Myocyte (in vitro differentiated cells): ENCODE data around the gene TMEM245. TPM values are rescaled to one million over a fixed set of nuclear protein-coding genes. Genes with fewer than 3 reads are reported as not detected.
"Not testable (repeated sequence)": the region's sequence is repeated elsewhere in the genome, so short reads cannot be mapped to it uniquely, and the experiment has no call there.

Experiments
- DNase-seq: peaks from one replicate; pipeline ENCODE4 v3.0.0-alpha.2; 2012; ENCODE audit warnings: low read depth
- total RNA-seq: library from RNA; depleted of rRNA; stranded (reverse); fragments of >200 nt; gene quantifications from 2 replicates; pipeline ENCODE4 v1.2.3, GENCODE V29; 2014

The TMEM245 gene
- total RNA-seq, 1 donor from 2014 or later = 61.7 TPM

DNA sequence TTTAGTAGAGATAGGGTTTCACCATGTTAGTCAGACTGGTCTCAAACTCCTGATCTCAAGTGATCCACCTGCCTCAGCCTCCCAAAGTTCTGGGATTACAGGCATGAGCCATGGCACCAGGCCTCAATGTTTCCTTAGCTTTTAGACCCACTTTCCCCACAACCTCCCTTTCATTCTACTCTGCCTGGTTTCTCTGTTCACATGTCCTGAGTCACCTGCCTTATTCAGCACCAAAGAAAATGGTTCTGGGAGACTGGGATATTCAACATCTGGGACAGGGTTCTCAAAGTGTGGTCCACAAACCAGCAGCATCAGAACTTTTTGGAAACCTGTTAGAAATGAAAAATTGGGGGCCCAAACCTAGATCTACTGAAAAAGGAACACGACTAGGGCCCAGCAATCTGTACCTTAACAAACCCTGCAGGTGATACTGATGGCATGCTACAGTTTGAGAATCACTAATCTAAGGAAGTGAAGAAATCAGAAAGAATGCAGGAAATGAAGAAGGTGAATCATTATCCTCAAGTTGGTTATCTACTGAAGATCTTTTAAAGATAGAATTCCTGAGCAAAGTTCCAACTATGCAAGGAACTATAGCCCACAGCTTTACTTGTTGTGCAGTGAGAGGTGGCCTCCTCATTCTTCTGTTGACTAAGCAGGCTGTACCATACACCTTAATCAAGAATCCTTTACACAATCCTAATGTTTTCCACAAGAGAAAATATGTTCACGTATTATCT, 54.6 kb downstream of the TMEM245 start:
- DNase-seq = no peak

DNA sequence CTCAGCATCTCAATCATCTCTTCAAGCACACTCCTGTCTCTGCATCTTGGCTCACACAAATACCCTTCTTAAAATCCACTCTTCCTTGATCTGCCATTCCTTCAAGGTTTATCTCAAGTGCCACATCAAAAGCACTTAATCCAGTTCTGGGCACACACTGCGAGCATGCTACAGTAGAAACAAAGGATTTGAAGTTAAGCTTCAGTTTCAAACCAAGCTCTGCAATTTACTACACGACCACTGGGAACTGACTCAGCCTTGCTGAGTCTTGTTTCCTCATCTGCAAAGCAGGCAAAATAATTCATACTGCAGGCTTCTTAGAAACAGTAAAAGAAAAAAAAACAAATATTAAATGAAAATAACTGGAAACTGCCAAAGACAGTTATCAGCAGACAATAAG, 56.0 kb downstream of the TMEM245 start:
- DNase-seq = no peak

DNA sequence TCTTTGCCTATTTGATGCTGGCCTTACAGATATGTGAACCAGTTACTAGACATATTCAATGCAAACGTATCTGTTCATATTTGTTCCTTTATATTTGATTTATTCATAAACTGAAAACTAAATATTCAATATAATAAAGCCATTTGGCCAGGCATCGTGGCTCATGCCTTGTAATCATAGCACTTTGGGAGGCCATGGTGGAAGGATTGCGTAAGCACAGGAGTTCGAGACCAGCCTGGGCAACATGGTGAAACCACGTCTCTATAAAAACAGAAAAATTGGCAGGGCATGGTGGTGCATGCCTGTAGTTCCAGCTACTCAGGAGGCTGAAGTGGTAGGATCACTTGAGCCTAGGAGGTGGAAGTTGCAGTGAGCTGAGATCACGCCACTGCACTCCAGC, 57.2 kb downstream of the TMEM245 start:
- DNase-seq = no peak

GRCh38 chr9:109060191-109060590, 59.6 kb downstream of the TMEM245 start:
- no peak for DNase-seq

GRCh38 chr9:109053121-109053520, 66.6 kb downstream of the TMEM245 start:
- not testable (repeated sequence) for DNase-seq

DNA sequence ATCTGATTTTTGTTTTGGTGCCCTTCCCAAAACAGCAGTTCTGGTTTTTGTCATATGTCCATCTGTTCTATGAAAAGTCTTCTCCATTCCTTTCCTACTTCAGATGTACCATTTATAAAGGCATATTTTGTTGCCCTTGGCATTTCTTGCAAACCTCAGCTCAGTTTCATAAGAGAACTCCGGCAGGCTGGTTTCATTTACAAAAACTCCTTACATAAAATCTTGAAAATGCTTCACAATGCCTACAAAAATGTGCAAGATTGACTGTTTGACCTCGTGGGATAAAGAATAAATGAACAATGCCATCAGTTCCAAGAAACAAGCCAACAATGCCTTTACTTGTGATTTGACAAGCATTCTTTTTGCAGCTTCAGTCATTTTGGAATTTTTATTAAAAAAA, 67.3 kb downstream of the TMEM245 start:
- DNase-seq = peak; percentile 3

DNA sequence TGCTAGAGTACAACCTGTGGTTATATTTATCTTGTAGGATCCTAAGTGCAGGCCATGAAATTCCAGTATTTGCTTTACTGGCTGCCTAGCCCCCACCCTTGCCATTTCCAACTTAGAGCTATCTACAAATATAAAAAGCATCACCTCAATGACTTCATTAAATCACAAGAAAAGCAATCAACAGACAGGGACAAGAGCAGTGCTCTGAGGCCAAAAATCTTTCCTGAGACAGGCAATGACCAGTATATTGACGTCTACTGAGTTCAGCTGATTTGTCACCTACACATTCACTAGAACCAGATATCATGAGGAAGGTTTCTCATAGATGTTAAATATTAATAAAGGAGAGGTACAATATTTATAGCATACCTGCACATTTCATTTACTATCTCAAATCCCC, 68.0 kb downstream of the TMEM245 start:
- no peak for DNase-seq

- DNase-seq = no peak
These were observed 69.3 kb downstream of the TMEM245 start for GRCh38 chr9:109050444-109050843.

DNA sequence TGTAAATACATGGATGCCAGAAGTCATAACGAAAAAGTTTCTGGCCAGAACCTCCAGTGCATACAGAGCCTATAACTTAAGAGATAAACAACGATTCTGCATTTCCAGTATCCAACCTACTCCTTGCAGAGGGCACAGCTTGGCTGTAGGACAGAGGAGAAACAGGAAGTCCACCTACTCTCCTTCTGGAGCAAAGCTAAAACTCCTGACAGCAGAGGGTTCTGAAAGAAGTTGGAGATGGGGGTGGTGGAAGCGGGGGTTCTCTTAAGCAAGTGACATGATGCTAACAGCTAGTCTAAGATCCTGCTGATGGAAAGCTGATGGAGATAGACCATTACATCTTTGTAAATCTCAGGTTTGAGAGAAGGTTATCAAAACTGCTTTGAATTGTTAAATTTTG, 70.9 kb downstream of the TMEM245 start:
- DNase-seq = no peak

GRCh38 chr9:109047259-109047658, 72.5 kb downstream of the TMEM245 start:
- DNase-seq = no peak

DNA sequence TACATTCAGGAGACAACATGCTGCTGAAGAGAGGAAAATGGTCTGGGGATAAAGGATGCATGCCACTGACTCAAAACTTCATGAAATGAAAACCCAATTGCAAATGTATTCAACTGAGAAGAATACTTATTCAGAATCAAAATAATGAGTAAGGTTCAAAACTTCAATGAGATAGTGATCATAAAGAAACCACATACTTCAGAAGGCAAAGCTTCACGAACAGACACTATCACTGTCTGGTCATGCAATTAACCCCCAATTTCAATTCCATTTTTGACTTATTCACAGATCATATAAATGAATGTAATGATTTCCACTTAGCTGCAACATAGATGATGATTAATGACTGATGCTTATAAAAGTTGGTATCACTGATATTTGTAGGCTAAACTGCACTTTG, 73.4 kb downstream of the TMEM245 start:
- no peak for DNase-seq

DNA sequence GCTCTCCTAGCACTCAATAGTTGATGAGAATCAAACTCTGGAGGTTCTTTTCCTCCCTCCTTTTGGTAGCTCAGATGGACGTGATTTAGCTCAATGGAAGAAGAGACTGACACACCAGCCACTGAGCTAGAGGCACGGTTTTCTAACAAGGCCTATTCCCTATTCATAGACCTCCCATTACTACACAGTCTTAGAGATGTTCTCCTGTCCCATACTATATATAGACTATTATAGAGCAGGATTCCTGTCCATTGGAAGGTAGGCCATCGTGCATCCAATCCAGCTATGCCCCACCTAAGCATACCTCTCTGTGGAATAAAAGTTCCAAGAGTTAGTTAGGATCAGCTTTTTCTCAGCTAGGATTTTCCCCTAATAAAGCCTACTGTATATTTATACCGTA, 76.2 kb downstream of the TMEM245 start:
- DNase-seq = no peak

- no peak for DNase-seq
These were observed 79.2 kb downstream of the TMEM245 start for GRCh38 chr9:109040571-109040970.

GRCh38 chr9:109039539-109039938, 80.2 kb downstream of the TMEM245 start:
- DNase-seq = no peak

GRCh38 chr9:109037946-109038715, 81.6 kb downstream of the TMEM245 start:
- no peak for DNase-seq

DNA sequence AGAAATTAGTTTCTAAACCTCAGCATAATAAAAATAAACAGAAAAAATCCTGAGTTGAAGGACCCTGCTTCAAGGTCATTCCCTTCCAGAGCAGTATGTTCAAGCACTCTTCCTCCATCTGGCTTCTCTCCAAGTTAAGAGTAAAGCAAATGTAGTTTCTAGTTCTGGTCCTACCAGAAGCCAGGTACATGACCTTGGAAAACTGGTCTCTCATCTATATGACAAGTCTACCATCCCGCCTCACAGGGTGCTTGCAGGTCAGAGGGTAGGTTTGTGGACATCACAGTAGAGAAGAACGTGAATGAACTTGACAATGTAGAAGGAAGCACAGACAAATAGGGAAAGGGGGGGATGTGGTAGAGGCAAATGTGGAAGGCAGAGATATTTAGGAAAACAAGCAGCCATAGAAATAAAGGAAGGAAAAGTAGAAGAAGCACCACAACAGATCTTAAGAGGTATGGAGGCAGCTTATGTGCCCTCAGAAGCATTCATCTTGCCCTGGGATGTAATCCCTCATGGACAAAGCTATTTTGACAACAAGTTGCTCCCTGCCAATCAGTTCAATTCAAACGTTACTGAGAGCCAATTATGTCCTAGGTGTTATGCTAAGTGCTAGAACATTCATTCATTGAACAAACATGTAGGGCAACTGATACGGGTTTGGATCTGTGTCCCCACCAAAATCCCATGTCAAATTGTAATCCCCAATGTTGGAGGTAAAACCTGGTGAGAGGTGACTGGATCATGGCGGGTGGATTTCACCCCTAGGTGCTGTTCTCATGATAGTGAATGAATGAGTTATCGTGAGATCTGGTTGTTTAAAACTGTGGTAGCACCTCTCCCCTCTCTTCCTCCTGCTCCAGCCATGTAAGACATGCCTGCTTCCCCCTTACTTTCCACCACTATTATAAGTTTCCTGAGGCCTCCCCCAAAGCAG, 82.7 kb downstream of the TMEM245 start:
- no peak for DNase-seq

- peak; percentile 56 for DNase-seq
These were observed 83.9 kb downstream of the TMEM245 start for GRCh38 chr9:109035684-109036423.

GRCh38 chr9:109033941-109034700, 85.6 kb downstream of the TMEM245 start:
- DNase-seq = no peak

- no peak for DNase-seq
These were observed 88.5 kb downstream of the TMEM245 start for GRCh38 chr9:109031241-109031640.

- DNase-seq = no peak
These were observed 89.3 kb downstream of the TMEM245 start for GRCh38 chr9:109030426-109030825.
